Measurements from ENCODE around the gene SLC22A3.
"Not testable (repeated sequence)": the region's sequence is repeated elsewhere in the genome, so short reads cannot be mapped to it uniquely, and the experiment has no call there.

The SLC22A3 gene

DNA sequence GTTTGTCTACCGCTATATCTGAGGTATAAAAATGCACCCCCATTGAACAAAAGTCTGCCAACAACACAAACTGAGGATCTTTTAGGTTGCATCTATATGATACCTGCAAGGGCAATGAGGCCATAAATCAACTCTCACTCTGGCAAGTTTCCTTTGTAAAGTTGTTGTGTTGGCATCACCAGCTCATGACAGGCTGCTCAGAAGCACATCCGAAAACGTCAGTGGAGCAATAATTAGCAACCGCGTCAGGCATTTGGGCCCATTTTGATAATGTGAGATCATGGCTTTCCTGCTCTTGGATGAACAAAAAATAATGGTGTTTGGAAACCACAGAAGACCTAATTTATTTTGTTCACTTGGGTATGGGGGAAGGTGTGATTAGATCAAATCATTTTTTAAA is 12.0 kb upstream of the SLC22A3 start:
- DNase-seq, result no peak

DNA sequence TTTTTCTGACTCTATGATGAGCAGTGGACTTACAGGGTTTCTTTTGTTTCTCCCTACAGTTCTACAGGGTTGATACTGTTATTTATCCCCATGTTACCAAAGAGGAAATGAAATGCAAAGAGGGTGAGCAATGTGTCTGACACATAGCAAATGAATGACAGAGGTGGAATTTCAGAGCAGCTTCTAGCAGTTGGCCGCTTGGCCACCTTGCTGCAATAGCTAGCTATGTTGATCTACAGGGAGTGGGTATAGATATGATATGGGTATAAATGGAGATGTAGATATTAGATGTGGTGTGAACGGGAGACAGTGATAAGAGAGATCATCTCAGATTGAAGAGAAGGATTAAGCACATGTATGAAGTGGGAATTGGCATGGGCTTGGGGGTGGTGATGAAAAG is 10.9 kb upstream of the SLC22A3 start:
- no peak for DNase-seq

DNA sequence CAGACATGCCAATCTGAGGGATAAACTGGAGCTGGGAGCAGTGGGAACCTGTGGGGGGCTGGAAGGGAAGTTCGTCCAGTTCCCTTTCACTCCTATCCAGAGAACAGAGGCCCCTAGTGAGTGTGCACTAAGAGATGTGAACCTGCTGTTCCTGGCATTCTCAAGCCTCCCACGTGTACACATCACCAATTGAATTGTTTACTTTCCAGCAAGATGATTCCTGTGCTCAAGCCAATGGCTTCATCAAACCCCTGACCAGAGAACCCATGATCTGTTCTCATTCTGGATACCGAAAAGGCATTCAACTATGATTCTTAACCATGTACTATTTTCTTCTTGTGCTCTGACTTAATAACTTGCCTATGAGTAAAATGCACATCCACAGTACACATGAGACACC is 10.2 kb upstream of the SLC22A3 start:
- no peak for DNase-seq

DNA sequence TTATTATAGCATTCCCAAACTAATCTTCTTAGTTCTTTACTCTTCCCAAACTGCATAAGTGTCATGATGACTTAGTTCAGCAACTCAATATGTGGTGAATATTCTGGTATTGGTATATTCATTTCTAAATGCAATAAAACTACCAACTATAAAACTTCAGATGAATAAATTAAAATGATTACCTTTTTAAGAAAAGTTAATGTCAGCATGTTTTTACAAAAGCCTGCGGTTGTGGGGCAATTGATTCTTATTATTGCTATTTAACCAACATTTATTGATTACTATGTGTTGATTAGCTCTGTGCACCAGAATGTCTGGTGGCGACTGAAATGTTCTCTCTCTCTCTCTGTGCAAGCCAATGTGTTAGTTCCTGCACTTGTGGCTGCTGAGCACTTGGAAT is 5.0 kb upstream of the SLC22A3 start:
- DNase-seq, result no peak

DNA sequence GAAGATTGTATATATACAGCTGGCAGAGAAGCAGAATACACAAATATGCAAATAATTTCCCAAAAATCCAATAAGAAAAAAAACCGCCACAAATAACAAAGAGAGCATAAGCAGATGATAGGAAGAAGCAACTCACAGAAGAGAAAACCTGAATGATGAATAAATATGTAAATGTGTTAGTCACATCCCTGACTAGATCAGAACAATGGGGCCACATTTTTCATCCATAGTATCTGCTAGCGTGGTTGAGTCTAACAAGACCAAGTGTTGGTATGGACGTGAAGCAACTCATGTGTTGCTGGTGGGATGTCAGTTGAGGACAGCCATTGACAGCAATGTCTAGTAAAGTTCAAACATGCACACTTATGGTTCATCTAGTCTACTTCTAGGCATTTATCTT is 3.9 kb upstream of the SLC22A3 start:
- no peak for DNase-seq

DNA sequence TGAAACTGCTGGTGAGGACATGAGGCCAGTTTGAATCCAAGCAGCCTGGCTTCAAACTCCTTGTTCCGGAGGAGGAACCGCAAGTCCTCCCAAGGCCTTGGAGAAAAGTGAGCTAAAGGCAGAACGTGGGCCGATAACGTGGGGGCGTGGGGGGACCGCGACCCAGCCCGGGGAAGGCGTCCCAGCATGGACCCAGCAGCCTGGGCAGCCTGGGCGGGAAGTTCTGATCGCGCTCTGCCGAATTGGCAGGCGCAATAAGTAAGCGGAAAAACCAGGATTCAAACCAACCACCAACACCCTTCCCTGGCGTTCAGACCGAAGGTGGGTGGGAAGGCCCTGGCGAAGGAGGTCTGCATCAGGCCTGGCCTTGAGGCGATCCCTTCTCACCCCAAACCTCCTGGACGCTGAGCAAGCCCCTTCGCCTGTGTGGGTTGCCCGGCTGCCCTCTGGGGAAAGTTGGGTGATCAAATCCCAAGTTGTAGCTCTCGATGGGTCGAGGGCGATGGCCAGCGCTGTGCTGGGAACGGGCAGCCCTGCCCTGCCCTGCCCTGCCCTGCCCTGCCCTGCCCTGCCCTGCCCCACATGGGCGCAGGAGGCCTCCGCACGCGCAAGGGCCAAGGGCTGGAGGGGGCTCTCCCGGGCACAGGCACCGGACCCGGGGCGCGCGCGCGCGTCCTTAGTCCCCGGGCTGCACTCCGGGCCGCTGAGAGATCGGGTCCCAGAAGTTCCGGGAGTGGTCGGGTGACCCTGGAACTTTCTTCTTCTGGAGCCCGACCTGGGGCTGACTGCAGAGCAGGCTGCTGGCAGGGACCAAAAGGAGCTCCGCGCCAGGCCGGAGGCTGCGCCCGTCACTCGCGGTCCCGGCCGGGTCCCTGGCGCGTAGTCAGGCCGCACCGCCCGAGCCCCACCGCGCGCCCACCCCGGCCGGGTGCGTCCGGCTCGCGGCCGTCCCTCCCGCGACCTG is 637 bp upstream of the SLC22A3 start:
- DNase-seq, result no peak

DNA sequence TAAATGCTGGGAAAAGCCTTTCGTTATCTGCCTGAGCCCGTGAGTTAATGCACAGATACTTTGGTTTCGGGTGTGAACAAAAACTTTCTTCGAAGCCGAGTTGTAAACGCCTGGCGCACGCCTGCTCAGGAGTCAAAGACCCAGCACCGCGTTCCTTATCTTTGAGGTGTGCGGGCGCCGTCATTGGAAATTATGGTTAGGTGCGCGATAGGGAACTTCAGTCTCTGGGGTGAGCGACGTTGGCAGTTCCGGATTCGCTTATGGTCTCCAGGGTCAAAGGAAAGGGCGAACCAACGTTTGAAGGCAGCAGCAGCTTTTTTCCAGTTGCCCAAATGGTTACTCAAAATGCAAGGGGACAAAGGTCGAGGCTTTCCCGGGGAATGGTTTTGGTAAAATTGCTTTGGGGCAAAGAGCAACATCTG is 853 bp downstream of the SLC22A3 start:
- no peak for DNase-seq

DNA sequence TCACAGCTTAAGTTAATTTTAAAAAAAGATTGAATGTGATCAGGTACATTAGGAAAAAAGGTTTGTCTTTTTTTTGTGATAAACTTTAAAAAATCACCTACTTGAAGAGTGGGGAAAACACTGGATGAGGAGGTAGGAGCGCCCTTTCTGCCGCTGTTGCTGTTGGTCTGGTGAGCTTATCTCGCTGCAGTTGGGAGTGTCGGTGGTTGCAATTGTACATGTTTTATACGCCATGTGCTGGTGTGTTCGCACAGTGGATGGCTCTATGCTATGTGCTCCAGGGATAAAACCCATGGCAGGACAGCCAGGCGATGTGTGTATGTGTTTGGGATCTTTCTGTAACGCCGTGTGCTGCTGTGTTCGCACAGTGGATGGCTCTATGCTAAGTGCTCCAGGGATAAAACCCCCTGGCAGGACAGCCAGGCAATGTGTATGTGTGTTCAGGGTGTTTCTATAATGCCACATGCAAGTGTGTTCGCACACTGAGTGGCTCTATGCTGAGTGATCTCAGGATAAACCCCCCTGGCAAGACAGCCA is 1.7 kb downstream of the SLC22A3 start:
- DNase-seq, result no peak

DNA sequence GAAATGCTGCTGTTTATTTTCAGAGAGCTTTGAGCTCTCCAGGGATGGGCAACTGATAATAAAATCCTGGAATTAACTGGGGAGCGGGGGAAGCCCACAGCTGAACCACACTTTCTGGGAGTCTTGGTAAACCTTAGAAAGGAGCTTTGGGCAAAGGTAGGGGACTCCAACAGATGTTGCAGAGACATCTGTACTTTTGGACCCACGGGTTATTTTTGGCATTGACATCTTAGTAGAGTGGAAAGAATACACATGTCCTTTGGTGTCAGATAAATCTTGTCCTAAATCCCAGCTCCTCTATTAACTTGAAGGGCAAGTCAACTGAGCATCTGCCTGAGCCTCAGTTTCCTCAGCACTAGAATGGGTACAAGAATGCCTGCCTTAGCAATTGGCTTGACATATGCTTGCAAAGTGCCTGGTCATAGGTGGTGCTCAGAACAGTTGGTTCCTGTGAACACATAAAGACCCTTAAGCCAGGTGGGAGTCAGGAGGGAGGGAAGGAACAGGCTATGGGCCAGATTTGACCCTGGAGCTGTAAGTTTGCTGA is 5.8 kb downstream of the SLC22A3 start:
- no peak for DNase-seq

DNA sequence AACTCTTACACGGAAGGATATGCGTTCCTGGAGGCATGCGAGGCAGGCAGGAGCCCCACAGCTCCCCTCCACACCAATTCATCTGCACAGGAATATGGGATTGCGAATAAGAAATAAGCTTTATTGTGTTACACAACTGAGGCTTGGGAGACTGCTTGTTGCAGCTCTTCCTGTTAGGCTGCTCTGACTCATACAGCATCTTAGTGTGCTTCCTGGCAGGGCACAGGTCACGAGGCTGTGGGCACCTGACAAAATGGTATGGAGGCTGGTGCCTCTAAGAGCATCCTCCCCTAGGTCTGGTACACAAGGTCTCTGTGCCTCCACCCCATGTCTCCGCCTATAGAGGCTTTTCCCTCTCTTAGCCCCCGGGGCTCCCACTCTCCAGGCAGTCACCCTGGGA is 6.8 kb downstream of the SLC22A3 start:
- DNase-seq, result no peak

DNA sequence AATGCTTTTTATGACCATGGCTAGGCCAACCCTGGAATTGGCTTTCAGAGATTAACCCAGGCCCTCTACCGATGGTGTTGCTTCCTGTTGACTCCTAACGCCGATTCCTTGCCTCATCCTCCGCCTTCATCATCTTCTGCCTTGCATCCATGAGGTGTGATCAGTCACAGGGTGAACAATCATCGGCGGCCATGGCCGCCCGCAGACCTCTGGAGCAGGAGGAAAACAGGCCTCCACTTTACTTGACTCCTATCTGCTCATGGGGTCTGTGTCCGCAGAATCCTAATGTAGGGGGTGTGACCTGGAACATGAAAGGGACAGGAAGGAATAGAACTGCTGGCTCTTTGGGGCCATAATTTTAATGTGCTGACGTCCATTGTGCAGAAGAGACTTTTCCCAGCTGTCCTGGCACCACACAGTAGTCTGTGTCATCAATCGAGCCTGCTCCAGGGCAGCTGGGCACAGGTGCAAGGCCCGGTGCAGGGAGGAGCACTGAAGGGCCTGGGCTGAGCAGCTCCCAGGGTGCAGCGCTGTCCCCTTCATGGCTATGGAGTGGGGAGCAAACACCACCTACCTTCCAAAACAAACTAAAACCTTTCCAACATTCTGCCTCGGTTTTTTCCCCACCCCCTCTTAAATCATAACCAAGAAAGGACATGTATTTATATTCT is 8.0 kb downstream of the SLC22A3 start:
- DNase-seq, result no peak

DNA sequence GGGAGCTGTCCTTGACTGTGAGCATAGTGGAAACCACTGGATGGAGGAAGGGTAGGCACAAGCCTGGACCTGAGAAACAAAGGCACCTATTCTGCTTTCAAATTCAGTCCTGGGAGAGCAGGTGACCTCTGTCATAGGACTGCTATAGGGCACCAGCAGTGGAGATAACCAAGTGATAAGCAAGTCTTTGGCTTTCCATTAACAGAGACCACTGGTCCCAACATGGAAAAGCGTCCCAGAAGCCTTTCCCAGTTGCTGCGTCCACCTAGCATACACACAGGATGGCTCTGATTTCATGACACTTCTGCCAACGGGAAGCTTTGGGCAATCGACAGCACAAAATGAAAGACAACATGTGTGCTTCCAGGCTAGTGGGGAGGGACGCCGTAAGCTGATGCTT is 8.9 kb downstream of the SLC22A3 start:
- no peak for DNase-seq

DNA sequence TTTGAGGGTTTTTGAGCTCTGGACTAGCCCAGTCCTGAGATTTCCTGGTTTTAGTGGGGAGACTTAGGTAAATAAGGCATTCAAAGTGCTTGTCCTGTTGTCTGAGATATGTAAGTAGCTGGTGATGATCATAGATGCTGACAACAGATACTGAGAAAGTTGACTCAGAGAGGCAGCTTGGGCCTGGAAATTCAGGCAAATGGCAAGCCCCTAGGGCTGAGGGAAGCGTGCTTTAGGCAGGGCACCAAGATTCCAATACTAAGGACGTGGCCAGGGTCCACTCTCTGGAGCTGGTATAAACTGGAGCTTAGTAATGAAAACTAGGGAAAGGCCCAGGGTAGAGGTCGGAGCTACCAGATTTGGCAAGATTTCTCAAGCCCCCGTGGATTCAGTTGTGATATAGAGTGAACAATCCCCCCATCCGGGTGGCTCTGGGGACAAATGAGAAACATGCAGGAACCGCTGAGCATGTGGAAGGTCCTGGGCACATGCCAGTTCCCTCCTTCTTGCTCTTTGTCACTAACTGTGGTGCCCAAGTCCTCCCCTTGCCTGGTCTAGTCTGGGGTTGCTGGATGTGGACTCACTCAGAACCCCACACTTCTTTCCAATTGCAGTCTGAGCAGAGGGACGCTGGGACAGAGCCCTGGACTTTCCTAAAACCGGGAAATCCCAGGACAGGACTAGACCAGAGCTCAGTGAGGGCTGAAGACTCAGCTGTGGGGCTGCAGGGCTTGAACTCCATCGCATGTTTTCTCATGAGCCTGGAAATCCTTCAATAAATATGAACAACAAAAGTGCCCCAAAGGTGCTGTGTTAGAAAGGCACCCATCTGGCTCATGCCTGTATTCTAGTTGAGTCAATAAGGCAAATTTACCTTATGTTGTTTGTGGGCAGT is 10.3 kb downstream of the SLC22A3 start:
- no peak for DNase-seq

DNA sequence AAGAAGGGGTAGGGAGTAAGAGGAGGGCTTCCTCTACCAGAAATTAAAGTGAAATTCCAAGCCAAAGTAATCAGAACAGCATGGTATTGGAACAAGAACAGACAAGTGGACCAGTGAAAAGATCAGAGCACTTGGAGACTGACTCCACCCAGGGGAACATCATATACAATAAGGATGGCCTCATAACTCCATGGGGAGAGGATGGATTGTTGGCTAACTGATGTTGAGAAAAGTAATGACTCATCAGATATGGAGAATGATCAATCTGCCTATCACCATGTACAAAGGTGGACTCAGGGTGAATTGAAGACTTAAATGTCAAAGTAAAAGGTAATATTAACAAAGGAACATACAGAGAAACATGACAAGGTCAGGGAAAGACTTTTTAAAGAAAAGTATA is 12.8 kb downstream of the SLC22A3 start:
- DNase-seq, result no peak

DNA sequence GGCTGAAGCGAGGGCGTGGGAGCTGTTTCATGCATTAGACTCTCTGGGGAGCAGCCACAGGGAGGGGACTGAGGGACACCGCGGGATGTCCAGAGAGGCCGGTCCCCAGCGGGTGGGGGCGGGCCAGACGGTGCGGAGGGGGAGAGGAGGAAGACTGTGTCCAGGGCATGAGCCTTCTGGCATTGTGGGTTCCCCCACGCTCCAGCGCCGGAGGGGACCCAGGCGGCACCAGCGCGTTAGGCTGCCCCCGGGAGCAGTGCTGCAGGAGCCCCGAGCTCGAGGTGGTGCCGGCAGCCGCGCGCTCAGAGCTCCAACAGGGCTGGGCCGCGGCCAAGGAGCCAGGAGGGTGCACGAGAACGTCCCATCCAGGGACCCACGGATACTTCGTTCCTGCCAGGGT is 14.4 kb downstream of the SLC22A3 start:
- no peak for DNase-seq

DNA sequence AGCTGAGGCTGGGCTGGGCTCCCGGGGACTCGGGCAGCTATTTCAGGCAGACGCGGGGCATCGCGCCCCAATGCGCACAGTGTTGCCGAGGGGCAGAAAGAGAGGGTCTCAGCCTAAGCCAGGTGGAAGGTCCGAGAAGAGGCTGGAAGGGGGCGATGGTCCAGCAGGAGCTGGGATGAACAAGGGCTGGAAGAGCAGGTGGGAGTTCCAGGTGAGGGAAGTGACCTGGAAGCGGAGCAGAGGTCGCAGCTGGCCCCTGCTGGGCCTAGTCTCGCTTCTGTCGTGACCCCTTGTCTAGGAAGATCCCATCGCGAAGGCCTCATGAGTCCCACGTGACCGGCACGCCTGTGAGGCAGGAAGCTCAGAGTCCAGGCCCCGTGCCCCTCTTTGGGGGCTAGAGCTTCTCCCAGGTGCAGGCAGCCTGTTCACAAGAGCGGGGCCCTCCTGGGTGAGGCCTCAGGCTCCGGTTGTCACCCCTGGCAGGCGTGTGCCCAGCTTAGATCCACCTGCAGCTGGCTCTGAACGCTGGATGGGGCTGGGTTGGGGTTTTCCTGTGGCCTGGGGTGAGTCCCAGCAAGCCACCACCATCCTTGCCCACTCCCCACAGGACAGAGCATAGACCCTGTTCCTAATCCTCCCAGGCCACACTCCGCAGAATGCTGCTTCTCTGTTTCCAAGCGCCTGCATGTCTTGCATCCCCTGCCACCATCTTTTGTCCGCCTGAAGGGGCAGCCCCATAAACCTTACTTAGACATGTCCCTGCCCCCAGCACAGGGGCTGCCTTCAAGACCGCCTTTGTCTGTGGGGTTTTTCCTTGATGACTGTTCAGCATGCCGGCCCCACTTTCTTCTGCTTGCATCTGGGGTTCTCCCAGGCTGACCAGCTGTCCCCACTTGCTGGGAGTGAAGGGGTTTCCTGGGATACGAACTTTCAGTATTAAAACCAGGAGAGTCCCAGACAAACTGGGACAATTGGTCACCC is 15.1 kb downstream of the SLC22A3 start:
- no peak for DNase-seq

DNA sequence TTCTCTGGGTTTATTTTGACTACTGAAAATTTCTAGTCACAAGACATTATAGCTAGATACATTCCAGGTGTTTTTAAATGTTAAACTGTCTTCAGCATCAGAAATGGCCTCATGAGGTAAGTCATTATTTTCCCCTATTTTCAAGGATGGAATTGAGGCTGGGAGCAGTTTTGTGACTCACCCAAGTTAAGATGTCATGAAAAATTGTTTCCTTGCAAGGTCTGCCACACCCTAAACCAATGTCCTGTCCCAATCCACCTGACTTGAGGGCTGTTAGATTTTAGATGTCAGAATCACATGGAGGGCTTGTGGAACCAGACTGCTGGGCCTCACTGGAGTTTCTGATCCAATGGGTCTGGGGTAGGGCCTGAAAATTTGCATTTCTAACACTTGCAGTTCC is 16.9 kb downstream of the SLC22A3 start:
- no peak for DNase-seq

DNA sequence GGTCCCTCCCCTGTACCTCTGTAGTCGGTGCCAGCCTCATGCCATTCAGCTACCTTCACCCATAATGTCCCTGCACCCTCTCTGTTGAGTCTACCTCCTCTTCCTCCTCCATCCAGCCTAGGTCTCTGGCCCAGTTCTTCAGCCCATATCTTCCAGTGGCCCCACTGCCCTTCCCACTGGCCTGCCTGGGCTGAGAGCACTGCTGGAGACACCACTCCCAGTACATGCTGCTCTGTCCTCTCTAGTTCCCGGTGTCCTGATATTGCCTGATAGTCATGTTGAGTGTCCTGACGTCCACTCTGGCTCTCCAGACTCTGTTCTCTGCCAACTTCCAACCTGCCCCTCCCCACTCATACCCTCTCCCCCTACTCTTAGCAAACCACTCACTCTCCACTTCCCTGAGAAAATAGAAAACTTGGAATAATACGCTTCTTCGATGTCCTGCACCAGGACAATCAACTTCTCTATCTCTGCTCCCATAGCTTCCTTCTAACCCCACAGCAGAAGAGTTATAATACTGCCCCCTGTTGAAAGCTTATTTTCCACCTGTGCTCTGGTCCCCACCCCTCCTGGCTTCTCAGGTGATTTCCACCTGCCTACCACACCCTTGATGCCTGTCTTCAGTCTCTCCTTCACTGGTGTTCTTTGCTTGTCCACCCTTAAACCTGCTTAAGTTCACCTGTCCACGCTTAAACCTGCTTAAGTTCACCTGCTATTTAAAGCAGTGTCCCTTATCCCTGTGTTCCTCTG is 19.8 kb downstream of the SLC22A3 start:
- DNase-seq, result no peak

DNA sequence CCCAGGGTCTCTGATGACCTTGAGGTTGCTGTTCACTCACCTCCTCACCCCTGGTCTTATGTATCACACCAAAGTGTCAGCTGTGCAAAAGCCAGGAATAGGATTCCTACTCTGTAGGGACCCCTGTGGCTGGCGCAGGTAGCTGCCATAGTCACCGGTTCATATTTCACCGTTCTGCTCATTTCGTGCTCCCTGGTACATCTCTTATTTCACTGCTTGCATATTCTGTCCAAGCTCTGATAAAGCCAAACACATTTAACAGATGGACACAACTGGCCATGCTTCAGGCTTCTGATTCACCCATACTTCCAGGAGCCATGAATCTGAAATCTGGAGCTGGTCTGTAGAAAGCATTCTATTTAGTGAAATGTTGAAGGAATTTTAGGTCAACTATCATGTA is 20.5 kb downstream of the SLC22A3 start:
- no peak for DNase-seq

DNA sequence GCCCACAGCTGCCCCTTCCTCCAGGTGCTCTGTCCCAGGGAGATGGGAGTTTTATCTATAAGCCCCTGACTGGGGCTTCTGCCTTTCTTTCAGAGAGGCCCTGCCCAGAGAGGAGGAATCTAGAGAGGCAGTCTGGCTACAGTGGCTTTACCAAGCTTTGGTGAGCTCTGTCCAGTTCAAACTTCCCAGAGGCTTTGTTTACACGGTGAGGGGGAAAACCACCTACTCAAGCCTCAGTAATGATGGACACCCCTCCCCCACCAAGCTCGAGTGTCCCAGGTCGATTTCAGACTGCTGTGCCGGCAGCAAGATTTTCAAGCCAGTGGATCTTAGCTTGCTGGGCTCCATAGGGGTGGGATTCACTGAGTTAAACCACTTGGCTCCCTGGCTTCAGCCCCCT is 25.4 kb downstream of the SLC22A3 start:
- DNase-seq, result not testable (repeated sequence)
